ENCODE data around the gene WIPF3. TPM values are rescaled to one million over a fixed set of nuclear protein-coding genes. Genes with fewer than 3 reads are reported as not detected.

The WIPF3 gene
- total RNA-seq, 1 donor from 2014 or later, result 0.46 TPM

DNA sequence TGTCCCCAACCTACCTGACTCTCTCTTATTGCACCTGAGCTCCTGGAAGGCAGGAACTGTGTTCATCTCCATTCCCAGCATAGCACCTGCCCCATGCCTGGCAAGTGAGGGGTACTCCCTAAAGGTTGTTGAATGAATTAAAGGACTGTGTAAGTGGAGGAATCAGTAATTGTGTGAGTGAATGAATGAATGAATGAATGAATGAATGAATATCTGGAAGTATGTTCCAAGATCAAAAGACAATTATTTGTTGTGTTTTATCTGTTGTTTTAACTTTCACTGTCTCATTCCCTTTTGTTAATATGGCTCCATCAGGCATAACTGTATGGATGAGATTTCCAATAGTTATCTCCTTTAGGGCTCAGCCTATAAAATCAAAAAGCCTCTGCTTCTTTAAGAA lies 4.0 kb downstream of the WIPF3 start:
- DNase-seq (ENCODE audit: low read depth), result no peak
- TF ChIP-seq, protein P1, sequence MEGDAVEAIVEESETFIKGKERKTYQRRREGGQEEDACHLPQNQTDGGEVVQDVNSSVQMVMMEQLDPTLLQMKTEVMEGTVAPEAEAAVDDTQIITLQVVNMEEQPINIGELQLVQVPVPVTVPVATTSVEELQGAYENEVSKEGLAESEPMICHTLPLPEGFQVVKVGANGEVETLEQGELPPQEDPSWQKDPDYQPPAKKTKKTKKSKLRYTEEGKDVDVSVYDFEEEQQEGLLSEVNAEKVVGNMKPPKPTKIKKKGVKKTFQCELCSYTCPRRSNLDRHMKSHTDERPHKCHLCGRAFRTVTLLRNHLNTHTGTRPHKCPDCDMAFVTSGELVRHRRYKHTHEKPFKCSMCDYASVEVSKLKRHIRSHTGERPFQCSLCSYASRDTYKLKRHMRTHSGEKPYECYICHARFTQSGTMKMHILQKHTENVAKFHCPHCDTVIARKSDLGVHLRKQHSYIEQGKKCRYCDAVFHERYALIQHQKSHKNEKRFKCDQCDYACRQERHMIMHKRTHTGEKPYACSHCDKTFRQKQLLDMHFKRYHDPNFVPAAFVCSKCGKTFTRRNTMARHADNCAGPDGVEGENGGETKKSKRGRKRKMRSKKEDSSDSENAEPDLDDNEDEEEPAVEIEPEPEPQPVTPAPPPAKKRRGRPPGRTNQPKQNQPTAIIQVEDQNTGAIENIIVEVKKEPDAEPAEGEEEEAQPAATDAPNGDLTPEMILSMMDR (IDR thresholded peaks at IDR 0.05; ENCODE audit: insufficient read depth, low read length, poor library complexity, severe bottlenecking), result no peak
- Histone ChIP-seq H3K36me3 (ENCODE audit: control insufficient read depth, insufficient read depth, low read length) (no peaks in the 10 kb centered on the region), H3K4me3 (ENCODE audit: low read depth, low read length) (no peak overlapping the region), H3K27me3 (ENCODE audit: control insufficient read depth, insufficient read depth, low read length) (peaks cover 29% of the 10 kb centered on the region)

DNA sequence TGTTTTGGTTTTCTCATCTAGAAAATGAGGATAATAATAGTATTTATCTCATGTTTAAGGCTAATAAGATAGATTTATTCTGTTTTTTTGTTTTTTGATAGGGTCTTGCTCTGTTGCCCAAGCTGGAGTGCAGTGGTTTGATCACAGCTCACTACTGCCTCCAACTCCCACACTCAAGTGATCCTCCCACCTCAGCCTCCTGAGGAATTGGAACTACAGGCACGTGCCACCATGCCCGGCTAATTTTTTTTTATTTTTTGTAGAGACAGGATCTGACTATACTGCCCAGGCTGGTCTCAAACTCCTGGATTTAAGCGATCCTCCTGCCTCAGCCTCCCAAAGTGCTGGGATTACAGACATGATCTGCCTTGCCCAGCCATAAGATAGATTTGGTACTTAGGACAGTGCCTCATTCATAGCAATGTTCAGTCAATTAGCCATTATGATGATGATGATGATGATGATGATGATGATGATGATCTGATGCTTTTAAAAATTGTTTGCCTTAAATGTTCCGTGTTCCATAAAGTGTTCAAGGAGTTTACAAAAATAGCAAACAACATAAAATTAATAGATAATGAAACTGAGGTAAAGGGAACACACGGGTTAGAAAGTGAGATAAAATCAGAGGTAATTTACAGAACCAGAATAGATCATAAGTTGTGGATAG lies 4.6 kb downstream of the WIPF3 start:
- DNase-seq (ENCODE audit: low read depth), result no peak
- TF ChIP-seq, protein P1 (IDR thresholded peaks at IDR 0.05; ENCODE audit: insufficient read depth, low read length, poor library complexity, severe bottlenecking), result no peak
- Histone ChIP-seq H3K27me3 (ENCODE audit: control insufficient read depth, insufficient read depth, low read length) (peaks cover 22% of the 10 kb centered on the region), H3K4me3 (ENCODE audit: low read depth, low read length) (no peak overlapping the region), H3K36me3 (ENCODE audit: control insufficient read depth, insufficient read depth, low read length) (no peaks in the 10 kb centered on the region)

DNA sequence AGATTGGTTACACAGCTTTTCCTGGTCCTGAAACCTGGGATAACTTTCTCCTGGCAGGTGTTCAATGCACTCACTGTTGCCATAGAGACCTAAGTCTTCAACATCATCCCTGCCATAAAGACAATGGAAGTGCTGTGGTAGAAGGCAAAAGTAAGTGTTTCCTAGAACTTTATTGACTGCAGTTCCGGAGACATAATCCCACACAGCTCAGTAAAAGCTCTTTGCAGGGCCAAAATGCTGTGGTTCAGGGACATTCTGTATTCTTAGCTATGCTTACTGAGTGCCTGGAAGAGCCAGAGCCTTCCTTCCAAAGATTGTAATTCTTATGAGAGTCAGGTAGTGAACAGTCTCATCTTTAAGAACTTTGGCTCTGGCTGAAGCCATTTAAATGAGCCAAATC lies 5.3 kb downstream of the WIPF3 start:
- DNase-seq (ENCODE audit: low read depth), result no peak
- H3K4me3 ChIP-seq (ENCODE audit: low read depth, low read length), result no peak overlapping the region
- H3K27me3 ChIP-seq (ENCODE audit: control insufficient read depth, insufficient read depth, low read length), result peaks cover 19% of the 10 kb centered on the region
- H3K36me3 ChIP-seq (ENCODE audit: control insufficient read depth, insufficient read depth, low read length), result no peaks in the 10 kb centered on the region
- TF ChIP-seq, protein P1 (IDR thresholded peaks at IDR 0.05; ENCODE audit: insufficient read depth, low read length, poor library complexity, severe bottlenecking), result no peak

DNA sequence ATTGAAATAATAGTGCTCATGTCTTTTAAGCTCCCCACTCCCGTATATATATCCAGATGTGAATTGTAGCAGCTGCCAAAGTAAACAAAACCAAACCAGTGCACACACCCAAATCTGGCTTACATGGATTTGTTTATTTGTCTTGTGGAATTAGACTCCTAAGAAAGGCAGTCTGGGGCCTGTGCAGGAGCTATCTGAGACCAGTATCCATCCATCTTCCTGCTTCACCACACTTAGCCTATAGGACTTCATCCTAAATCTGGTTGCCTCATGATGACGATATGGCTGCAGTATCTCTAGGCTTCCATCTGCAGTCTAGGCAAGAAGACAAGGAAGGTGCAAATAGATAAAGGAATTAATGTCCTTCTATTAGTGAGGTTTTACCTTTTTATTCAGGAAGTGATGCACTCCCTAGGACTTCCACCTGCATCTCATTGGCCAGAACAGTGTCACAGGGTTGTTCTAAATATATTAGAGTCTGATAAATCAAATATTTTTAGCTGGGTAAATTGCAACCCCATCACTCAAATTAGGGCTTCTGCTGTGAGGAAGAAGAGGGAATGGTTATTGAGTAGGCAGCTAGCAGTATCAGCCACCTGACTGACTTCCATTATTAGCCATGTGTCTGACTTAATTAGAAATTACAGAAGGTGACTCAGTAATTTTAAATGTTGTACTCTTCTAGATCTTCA lies 6.0 kb downstream of the WIPF3 start:
- TF ChIP-seq, protein P1 (IDR thresholded peaks at IDR 0.05; ENCODE audit: insufficient read depth, low read length, poor library complexity, severe bottlenecking), result no peak
- no peak for DNase-seq (ENCODE audit: low read depth)
- Histone ChIP-seq H3K4me3 (ENCODE audit: low read depth, low read length) (no peak overlapping the region), H3K36me3 (ENCODE audit: control insufficient read depth, insufficient read depth, low read length) (no peaks in the 10 kb centered on the region), H3K27me3 (ENCODE audit: control insufficient read depth, insufficient read depth, low read length) (peaks cover 11% of the 10 kb centered on the region)

DNA sequence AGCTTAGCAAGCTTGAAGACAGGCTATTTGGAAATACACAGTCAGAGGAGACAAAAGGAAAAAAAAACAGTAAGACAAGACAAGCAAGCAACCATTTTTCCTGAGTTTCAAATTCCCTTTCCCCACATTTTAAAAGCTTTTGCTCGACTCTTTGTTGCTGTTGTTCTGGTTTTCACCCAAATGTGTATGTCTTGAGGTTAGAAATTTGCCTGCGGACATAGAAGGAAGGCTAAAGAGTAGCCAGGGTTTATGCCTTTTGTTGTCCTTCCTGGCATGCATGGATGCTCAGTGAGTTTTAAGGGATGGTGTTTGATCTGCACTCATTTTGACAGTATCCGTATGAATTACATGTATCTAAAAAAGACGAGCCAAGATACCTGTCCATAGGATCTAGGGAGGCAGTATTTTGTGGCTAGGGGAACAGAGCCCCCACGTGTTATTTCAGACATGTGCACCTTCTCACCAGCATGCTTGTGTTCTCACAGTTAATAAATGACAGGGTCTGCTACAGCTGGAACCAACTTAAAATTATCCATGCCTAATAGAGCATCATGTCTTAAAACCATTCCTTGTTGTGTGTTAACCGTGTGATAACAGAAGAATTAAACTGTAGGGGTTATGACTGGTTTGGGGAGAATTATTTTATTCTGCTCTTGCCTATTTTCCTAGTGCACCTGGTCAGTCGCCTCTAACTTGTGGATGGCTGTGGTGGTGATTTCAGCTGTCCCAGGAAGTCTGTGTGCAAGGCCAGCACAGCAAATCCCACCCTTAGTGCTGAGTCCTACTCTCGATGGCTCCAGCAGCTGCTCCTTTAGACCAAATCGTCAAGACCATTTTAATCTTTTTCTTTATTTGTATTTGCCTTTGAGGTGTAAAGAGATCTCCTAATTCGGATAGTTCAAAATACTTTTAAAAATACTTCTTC lies 9.1 kb downstream of the WIPF3 start:
- H3K4me3 ChIP-seq (ENCODE audit: low read depth, low read length), result no peak overlapping the region
- no peaks in the 10 kb centered on the region for H3K27me3 ChIP-seq (ENCODE audit: control insufficient read depth, insufficient read depth, low read length)
- no peaks in the 10 kb centered on the region for H3K36me3 ChIP-seq (ENCODE audit: control insufficient read depth, insufficient read depth, low read length)
- TF ChIP-seq, protein P1 (IDR thresholded peaks at IDR 0.05; ENCODE audit: insufficient read depth, low read length, poor library complexity, severe bottlenecking), result no peak
- DNase-seq (ENCODE audit: low read depth), result no peak
